Measurements from ENCODE around the gene SRSF12. TPM values are rescaled to one million over a fixed set of nuclear protein-coding genes. Genes with fewer than 3 reads are reported as not detected.

SRSF12 gene
- polyA plus RNA-seq (2012; ENCODE audit: missing spikeins), result 1.5 TPM

GRCh38 chr6:89117211-89118108 is at the start of gene SRSF12:
SRSF12 (minus strand) TSS chr6:89118071; CDS start chr6:89117887, 184 bp downstream.
- peak; percentile 86 for DNase-seq (ENCODE audit: insufficient read length)
- no peak for TF ChIP-seq POLR2A (IDR thresholded peaks at IDR 0.05; ENCODE audit: low read depth, low read length)
- no peak for TF ChIP-seq POLR2AphosphoS5 (IDR thresholded peaks at IDR 0.05; ENCODE audit: low read depth, low read length)
- TF ChIP-seq TAF1 (IDR thresholded peaks at IDR 0.05; ENCODE audit: borderline replicate concordance, low read depth, low read length), result no peak
- FAIRE-seq, result no peak

DNA sequence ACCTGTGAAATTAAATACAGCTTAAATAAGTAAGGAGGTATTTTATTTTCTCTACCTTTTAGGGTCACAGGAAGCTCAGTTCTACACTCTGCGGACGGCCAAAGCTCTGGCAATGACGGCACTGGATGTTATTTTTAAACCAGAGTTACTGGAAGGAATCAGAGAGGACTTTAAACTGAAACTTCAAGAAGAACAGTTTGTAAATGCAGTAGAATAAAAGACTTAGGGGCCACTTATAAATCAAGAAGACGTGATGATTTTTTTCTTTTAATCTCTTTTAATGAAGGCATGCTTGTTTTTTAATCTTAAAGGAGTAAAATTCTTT is 44.1 kb upstream of the SRSF12 start:
- TF ChIP-seq TAF1 (IDR thresholded peaks at IDR 0.05; ENCODE audit: borderline replicate concordance, low read depth, low read length) (no peak), POLR2AphosphoS5 (IDR thresholded peaks at IDR 0.05; ENCODE audit: low read depth, low read length) (no peak), POLR2A (IDR thresholded peaks at IDR 0.05; ENCODE audit: low read depth, low read length) (no peak)
- FAIRE-seq (no peak), DNase-seq (ENCODE audit: insufficient read length) (no peak)

DNA sequence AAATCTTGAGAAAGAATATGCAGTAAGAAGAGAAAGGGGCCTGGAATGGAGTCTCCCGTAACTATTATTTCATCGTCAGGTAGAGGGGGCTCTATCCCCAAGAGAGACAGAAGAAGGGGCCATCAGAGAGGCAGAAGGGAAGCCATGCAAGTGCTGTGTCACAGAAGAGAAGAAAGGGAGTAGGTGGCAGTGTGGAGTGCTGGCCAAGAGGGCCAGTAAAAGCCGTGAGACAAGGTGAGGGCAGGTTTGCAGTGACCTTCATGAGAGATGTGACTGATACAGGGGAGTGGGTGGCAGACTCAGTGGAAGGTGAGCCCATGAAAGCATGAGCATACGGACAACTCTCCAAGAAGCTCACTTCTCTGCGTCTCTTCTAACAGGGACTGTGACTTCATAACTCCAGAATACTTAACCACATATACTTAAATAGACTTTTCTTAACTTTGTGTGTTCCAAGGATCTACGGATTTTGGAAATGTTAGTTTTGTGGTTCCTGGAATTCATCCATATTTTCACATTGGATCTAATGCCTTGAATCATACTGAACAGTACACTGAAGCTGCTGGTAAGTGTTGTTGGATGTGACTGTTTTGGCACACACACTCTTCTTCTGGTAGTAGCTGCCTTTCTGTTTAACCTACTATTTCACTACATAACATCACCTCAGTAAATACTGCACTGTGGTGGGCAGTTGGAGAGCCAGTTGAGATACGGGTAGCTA is 43.6 kb upstream of the SRSF12 start:
- no peak for DNase-seq (ENCODE audit: insufficient read length)

DNA sequence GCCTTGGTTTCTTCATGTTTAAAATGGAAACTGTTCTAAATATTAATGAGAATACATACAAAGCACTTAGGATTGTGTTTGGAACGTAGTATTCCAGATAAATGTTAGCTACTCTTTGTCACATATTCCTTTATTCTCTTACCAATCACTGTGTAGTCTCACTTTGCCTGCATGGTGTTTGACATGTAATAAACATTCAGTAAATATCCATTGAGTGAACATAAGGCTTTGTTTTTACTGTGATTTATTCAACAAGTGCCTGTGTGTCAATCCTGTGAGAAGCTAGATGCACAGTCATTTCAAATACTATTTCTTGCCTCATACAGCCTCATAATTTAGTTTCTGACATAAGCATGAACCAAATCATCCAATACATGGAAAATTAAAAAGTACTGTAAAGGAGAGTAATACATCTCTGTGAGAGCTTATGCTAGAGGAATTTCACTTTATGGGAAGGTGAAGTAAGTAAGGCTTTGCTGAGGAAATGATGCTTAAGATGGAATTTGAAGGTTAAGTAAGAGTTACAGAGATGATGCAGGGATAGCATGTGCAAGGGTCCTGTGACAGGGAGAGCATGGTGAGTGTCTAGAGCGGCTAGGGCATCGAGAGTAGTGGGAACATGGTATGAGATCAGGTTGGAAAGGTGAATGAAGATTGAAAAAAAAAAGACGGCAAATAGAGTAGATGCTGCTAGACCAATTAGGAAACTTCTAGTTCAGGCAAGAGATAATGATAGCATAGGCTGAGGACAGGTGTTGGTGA is 42.6 kb upstream of the SRSF12 start:
- TF ChIP-seq TAF1 (IDR thresholded peaks at IDR 0.05; ENCODE audit: borderline replicate concordance, low read depth, low read length) (no peak), POLR2A (IDR thresholded peaks at IDR 0.05; ENCODE audit: low read depth, low read length) (no peak), POLR2AphosphoS5 (IDR thresholded peaks at IDR 0.05; ENCODE audit: low read depth, low read length) (no peak)
- FAIRE-seq, result no peak
- no peak for DNase-seq (ENCODE audit: insufficient read length)

More for the DNA sequence above, 43.6 kb upstream of the SRSF12 start:
- no peak for FAIRE-seq
- TF ChIP-seq TAF1 (IDR thresholded peaks at IDR 0.05; ENCODE audit: borderline replicate concordance, low read depth, low read length) (no peak), POLR2A (IDR thresholded peaks at IDR 0.05; ENCODE audit: low read depth, low read length) (no peak), POLR2AphosphoS5 (IDR thresholded peaks at IDR 0.05; ENCODE audit: low read depth, low read length) (no peak)

GRCh38 chr6:89154131-89154530 is 36.3 kb upstream of the SRSF12 start:
- no peak for DNase-seq (ENCODE audit: insufficient read length)
- TF ChIP-seq TAF1 (IDR thresholded peaks at IDR 0.05; ENCODE audit: borderline replicate concordance, low read depth, low read length) (no peak), POLR2AphosphoS5 (IDR thresholded peaks at IDR 0.05; ENCODE audit: low read depth, low read length) (no peak), POLR2A (IDR thresholded peaks at IDR 0.05; ENCODE audit: low read depth, low read length) (no peak)
- FAIRE-seq, result no peak

GRCh38 chr6:89148016-89148750 is 30.3 kb upstream of the SRSF12 start:
- TF ChIP-seq POLR2AphosphoS5 (IDR thresholded peaks at IDR 0.05; ENCODE audit: low read depth, low read length) (no peak), POLR2A (IDR thresholded peaks at IDR 0.05; ENCODE audit: low read depth, low read length) (no peak), TAF1 (IDR thresholded peaks at IDR 0.05; ENCODE audit: borderline replicate concordance, low read depth, low read length) (no peak)
- no peak for DNase-seq (ENCODE audit: insufficient read length)
- FAIRE-seq, result no peak

GRCh38 chr6:89146718-89147700 is 29.1 kb upstream of the SRSF12 start:
- FAIRE-seq (peak; percentile 76), DNase-seq (ENCODE audit: insufficient read length) (no peak)
- TF ChIP-seq POLR2A (IDR thresholded peaks at IDR 0.05; ENCODE audit: low read depth, low read length), result no peak
- no peak for TF ChIP-seq POLR2AphosphoS5 (IDR thresholded peaks at IDR 0.05; ENCODE audit: low read depth, low read length)

DNA sequence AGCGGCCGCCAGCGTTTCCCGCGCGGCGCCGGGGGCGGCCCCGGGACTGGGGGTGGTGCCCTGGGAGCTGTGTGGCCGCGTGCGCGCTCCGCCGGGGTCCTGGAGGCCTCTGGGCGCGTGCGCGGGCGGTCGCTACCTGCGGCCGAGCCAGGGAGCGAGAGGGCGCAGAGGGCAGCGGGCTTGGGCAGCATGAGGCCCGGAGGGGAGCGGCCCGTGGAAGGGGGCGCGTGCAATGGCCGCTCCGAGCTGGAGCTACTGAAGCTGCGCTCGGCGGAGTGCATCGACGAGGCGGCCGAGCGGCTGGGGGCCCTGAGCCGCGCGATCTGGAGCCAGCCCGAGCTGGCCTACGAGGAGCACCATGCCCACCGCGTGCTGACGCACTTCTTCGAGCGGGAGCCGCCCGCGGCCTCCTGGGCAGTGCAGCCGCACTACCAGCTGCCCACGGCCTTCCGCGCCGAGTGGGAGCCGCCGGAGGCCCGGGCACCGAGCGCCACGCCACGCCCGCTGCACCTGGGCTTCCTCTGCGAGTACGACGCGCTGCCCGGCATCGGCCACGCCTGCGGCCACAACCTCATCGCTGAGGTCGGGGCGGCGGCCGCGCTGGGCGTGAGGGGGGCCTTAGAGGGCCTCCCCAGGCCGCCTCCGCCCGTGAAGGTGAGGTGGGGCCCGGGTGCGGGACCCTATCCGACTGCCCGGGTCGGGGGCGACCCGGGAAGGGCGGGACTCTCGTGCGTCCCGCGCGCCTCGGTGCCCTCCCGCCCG is 28.3 kb upstream of the SRSF12 start, which contains the start of gene PM20D2:
Gene PM20D2 (plus strand): TSS at position 100 of the 762 bp plus-strand sequence. CDS start 90 bp downstream, at position 190.
- FAIRE-seq (no peak), DNase-seq (ENCODE audit: insufficient read length) (peak; percentile 70)
- no peak for TF ChIP-seq TAF1 (IDR thresholded peaks at IDR 0.05; ENCODE audit: borderline replicate concordance, low read depth, low read length)
- peak; percentile 34; the same call in 1 of the 2 replicates for TF ChIP-seq POLR2AphosphoS5 (IDR thresholded peaks at IDR 0.05; ENCODE audit: low read depth, low read length)
- TF ChIP-seq POLR2A (IDR thresholded peaks at IDR 0.05; ENCODE audit: low read depth, low read length), result peak; percentile 67

Measured in GM12892 (cell line).